Measurements from ENCODE around the gene AKAP13.

Gene AKAP13

GRCh38 chr15:85623315-85624049 lies 243.1 kb downstream of the AKAP13 start:
- Histone ChIP-seq H3K4me1 (ENCODE audit: control insufficient read depth in 1 of 2, insufficient read depth in 1 of 2, low read depth in 1 of 2, low read length in 1 of 2) (peaks cover 57 to 71% of the 10 kb centered on the region in 2 experiments), H3K36me3 (peaks cover 38% of the 10 kb centered on the region), H3K9me3 (no peaks in the 10 kb centered on the region), H3K27ac (peak overlapping the region; percentile 64), H3K4me3 (ENCODE audit: low read depth in 1 of 2, low read length in 1 of 2) (no peak overlapping the region), H3K27me3 (no peaks in the 10 kb centered on the region)
- TF ChIP-seq, protein P1, sequence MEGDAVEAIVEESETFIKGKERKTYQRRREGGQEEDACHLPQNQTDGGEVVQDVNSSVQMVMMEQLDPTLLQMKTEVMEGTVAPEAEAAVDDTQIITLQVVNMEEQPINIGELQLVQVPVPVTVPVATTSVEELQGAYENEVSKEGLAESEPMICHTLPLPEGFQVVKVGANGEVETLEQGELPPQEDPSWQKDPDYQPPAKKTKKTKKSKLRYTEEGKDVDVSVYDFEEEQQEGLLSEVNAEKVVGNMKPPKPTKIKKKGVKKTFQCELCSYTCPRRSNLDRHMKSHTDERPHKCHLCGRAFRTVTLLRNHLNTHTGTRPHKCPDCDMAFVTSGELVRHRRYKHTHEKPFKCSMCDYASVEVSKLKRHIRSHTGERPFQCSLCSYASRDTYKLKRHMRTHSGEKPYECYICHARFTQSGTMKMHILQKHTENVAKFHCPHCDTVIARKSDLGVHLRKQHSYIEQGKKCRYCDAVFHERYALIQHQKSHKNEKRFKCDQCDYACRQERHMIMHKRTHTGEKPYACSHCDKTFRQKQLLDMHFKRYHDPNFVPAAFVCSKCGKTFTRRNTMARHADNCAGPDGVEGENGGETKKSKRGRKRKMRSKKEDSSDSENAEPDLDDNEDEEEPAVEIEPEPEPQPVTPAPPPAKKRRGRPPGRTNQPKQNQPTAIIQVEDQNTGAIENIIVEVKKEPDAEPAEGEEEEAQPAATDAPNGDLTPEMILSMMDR (IDR thresholded peaks at IDR 0.05) = no peak

- Histone ChIP-seq H3K27me3 (no peaks in the 10 kb centered on the region), H3K4me3 (ENCODE audit: low read depth in 1 of 2, low read length in 1 of 2) (no peak overlapping the region), H3K4me1 (ENCODE audit: control insufficient read depth in 1 of 2, insufficient read depth in 1 of 2, low read depth in 1 of 2, low read length in 1 of 2) (peaks cover 59 to 71% of the 10 kb centered on the region in 2 experiments), H3K36me3 (peaks cover 38% of the 10 kb centered on the region), H3K27ac (peak overlapping the region; percentile 64), H3K9me3 (no peaks in the 10 kb centered on the region)
- TF ChIP-seq, protein P1 (IDR thresholded peaks at IDR 0.05) = no peak
Observed at GRCh38 chr15:85624291-85624801, 243.9 kb downstream of the AKAP13 start.

DNA sequence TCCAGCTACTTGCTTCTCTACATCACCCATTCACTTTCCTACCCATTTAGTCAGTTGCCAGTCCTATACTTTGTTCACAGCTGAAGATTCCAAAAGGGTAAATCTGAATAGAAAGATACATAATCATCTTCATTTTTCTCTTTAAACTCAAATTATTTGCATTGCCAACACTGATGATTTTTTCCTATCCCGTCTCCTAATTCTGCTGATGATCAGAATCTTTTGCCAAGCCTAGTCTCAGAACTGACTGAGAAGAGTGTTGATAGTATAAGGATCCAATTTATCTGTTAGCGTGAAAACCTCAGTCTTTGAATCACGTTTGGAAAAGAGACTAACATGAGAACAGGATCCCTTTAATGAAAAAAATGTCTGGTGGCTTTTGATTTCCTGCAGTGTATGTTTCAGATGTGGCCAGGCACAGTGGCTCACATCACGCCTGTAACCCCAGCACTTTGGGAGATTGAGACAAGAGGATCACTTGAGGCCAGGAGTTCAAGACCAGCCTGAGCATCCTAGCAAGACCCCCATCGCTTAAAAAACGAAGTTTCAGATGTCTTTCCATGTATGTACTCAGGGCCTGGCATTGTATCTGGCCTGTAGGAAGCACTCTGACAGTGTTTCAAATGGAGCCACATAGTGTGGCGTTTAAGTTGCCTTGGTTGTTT lies 244.9 kb downstream of the AKAP13 start:
- Histone ChIP-seq H3K27ac (peak overlapping the region; percentile 64), H3K36me3 (peaks cover 32% of the 10 kb centered on the region), H3K4me3 (ENCODE audit: low read depth in 1 of 2, low read length in 1 of 2) (no peak overlapping the region), H3K27me3 (no peaks in the 10 kb centered on the region), H3K9me3 (no peaks in the 10 kb centered on the region), H3K4me1 (ENCODE audit: control insufficient read depth in 1 of 2, insufficient read depth in 1 of 2, low read depth in 1 of 2, low read length in 1 of 2) (peaks cover 61 to 70% of the 10 kb centered on the region in 2 experiments)
- TF ChIP-seq, protein P1 (IDR thresholded peaks at IDR 0.05) = no peak

- H3K4me3 ChIP-seq (ENCODE audit: low read depth in 1 of 2, low read length in 1 of 2) = no peak overlapping the region
Observed at GRCh38 chr15:85625856-85626255, 245.5 kb downstream of the AKAP13 start.

GRCh38 chr15:85627213-85627935 lies 247.0 kb downstream of the AKAP13 start:
- Histone ChIP-seq H3K4me1 (ENCODE audit: control insufficient read depth in 1 of 2, insufficient read depth in 1 of 2, low read depth in 1 of 2, low read length in 1 of 2) (peaks cover 81 to 90% of the 10 kb centered on the region in 2 experiments), H3K4me3 (ENCODE audit: low read depth in 1 of 2, low read length in 1 of 2) (no peak overlapping the region), H3K27me3 (no peaks in the 10 kb centered on the region), H3K9me3 (no peaks in the 10 kb centered on the region), H3K27ac (peak overlapping the region; percentile 35), H3K36me3 (peaks cover 20% of the 10 kb centered on the region)
- TF ChIP-seq, protein P1 (IDR thresholded peaks at IDR 0.05) = no peak

More at GRCh38 chr15:85625856-85626255, 245.5 kb downstream of the AKAP13 start:
- no peaks in the 10 kb centered on the region for H3K9me3 ChIP-seq
- peaks cover 67 to 76% of the 10 kb centered on the region in 2 experiments for H3K4me1 ChIP-seq (ENCODE audit: control insufficient read depth in 1 of 2, insufficient read depth in 1 of 2, low read depth in 1 of 2, low read length in 1 of 2)
- no peaks in the 10 kb centered on the region for H3K27me3 ChIP-seq
- H3K36me3 ChIP-seq = peaks cover 26% of the 10 kb centered on the region
- H3K27ac ChIP-seq = peak overlapping the region; percentile 43
- TF ChIP-seq, protein P1 (IDR thresholded peaks at IDR 0.05) = no peak
